GM21576 (cell line): ENCODE measurements around the gene USP49.
"Not testable (repeated sequence)": the region's sequence is repeated elsewhere in the genome, so short reads cannot be mapped to it uniquely, and the experiment has no call there.

ENCODE experiments used
- ATAC-seq: cut with Tn5 transposase; IDR thresholded peaks from one replicate; pipeline ENCODE4 v1.9.1; 2021; ENCODE audit warnings: mild to moderate bottlenecking, moderate library complexity; ENCODE audit not compliant: unreplicated experiment

Gene USP49

GRCh38 chr6:41783106-41783780 lies 111.9 kb downstream of the USP49 start:
- ATAC-seq, result no peak

- ATAC-seq, result no peak
Measured at GRCh38 chr6:41781366-41781730, 113.8 kb downstream of the USP49 start.

GRCh38 chr6:41780551-41781365 lies 114.4 kb downstream of the USP49 start, which contains the start of gene PRICKLE4:
TSS of gene PRICKLE4 (plus strand) at chr6:41780782. CDS start at chr6:41783474, 2,692 bp downstream.
- no peak for ATAC-seq

- peak; percentile 87 for ATAC-seq
Measured at GRCh38 chr6:41779788-41780550, 115.2 kb downstream of the USP49 start, which contains the start of gene FRS3. TSS of gene FRS3 (minus strand) at chr6:41779900. CDS start at chr6:41776987, 2,913 bp downstream.

GRCh38 chr6:41779336-41779735 lies 115.8 kb downstream of the USP49 start:
- ATAC-seq, result no peak

- ATAC-seq, result no peak
Measured at GRCh38 chr6:41778895-41779294, 116.3 kb downstream of the USP49 start.

- no peak for ATAC-seq
Measured at GRCh38 chr6:41777551-41778285, 117.5 kb downstream of the USP49 start.

GRCh38 chr6:41775293-41775882 lies 119.8 kb downstream of the USP49 start:
- no peak for ATAC-seq

- no peak for ATAC-seq
Measured at GRCh38 chr6:41774841-41775240, 120.3 kb downstream of the USP49 start.

GRCh38 chr6:41771058-41771983 lies 123.9 kb downstream of the USP49 start:
- no peak for ATAC-seq

- no peak for ATAC-seq
Measured at GRCh38 chr6:41770381-41771057, 124.7 kb downstream of the USP49 start.

- no peak for ATAC-seq
Measured at GRCh38 chr6:41769376-41769775, 125.8 kb downstream of the USP49 start.

- ATAC-seq, result no peak
Measured at GRCh38 chr6:41768545-41769308, 126.4 kb downstream of the USP49 start.

GRCh38 chr6:41767112-41767833 lies 127.9 kb downstream of the USP49 start:
- no peak for ATAC-seq

- ATAC-seq, result not testable (repeated sequence)
Measured at GRCh38 chr6:41766043-41766664, 129.0 kb downstream of the USP49 start.

- no peak for ATAC-seq
Measured at GRCh38 chr6:41763470-41763869, 131.7 kb downstream of the USP49 start.
